ENCODE data around the gene ZNF480.

- no peak for TF ChIP-seq ZNF384 (IDR thresholded peaks at IDR 0.05)
- no peak for TF ChIP-seq TARDBP (IDR thresholded peaks at IDR 0.05)
- no peak for TF ChIP-seq SUZ12 (IDR thresholded peaks at IDR 0.05)
- TF ChIP-seq FOXA1 (IDR thresholded peaks at IDR 0.05): no peak
- no peak for TF ChIP-seq HDGF (IDR thresholded peaks at IDR 0.05; ENCODE audit: borderline replicate concordance)
Measured at GRCh38 chr19:52336791-52337381, 39.9 kb downstream of the ZNF480 start.

All from HEK293T (cell line).